ENCODE results near the gene PDE4D. TPM values are rescaled to one million over a fixed set of nuclear protein-coding genes. Genes with fewer than 3 reads are reported as not detected.

PDE4D gene
- total RNA-seq, 1 experiment from 2014 or later, result 2.1 TPM

DNA sequence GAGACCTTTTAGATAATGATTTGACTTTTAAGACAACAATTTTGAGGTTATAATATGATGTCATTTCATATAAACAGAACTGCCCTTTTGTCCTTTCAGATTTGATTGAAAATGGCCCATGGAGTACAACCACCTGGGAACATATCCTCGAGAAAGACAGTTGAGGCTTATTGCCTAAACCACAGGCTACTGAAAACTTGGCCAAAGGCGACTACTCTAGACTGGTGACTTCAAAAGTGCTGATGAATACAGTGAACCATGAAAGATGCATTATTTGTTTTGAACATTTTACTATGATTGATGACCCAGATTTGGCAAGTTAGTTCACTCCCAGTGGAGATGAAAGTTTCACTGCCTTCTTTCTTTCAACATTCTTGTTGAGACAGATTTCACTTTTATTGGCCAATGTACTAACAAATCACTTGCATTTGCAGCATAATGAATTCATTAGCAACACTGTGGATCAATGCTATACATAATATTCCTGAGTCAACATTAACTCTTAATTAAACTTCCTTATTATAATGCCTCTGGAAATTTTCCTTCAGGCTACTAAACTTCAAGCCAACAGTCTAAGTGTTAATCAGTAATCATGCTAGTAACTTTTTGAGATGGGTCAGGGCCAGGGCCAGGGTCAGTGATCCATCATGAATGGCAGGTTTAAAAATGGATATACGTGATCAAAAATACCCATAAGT, 830.4 kb downstream of the PDE4D start:
- no peak overlapping the region for H3K27ac ChIP-seq (ENCODE audit: insufficient read length, low read depth, low read length)
- Mint-ChIP-seq H3K36me3 (ENCODE audit: insufficient read depth in 1 of 3, low read depth in 3 of 3) (no peaks in the 10 kb centered on the region), H3K27ac (no peak overlapping the region), H3K4me1 (peaks cover 4 to 5% of the 10 kb centered on the region in 2 experiments; a peak in 3 of 4 replicates), H3K27me3 (ENCODE audit: low read depth) (no peaks in the 10 kb centered on the region; the same call in none of the 2 replicates), H3K9me3 (no peaks in the 10 kb centered on the region), H3K4me3 (no peak overlapping the region)
- H3K23ac ChIP-seq (ENCODE audit: insufficient read length, low read depth, low read length), result no peak overlapping the region
- H4K91ac ChIP-seq (ENCODE audit: insufficient read length, low read depth, low read length), result no peak overlapping the region
- H2BK5ac ChIP-seq (ENCODE audit: insufficient read length, low read length), result no peak overlapping the region
- TF ChIP-seq, protein P1, sequence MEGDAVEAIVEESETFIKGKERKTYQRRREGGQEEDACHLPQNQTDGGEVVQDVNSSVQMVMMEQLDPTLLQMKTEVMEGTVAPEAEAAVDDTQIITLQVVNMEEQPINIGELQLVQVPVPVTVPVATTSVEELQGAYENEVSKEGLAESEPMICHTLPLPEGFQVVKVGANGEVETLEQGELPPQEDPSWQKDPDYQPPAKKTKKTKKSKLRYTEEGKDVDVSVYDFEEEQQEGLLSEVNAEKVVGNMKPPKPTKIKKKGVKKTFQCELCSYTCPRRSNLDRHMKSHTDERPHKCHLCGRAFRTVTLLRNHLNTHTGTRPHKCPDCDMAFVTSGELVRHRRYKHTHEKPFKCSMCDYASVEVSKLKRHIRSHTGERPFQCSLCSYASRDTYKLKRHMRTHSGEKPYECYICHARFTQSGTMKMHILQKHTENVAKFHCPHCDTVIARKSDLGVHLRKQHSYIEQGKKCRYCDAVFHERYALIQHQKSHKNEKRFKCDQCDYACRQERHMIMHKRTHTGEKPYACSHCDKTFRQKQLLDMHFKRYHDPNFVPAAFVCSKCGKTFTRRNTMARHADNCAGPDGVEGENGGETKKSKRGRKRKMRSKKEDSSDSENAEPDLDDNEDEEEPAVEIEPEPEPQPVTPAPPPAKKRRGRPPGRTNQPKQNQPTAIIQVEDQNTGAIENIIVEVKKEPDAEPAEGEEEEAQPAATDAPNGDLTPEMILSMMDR (conservative IDR thresholded peaks at IDR 0.05), result no peak
- H2AK5ac ChIP-seq (ENCODE audit: insufficient read length, low read length), result no peak overlapping the region
- no peak overlapping the region for H3K4me2 ChIP-seq (ENCODE audit: insufficient read depth, insufficient read length, low read length)
- H3K14ac ChIP-seq (ENCODE audit: insufficient read depth, low read length), result no peak overlapping the region
- H3K79me2 ChIP-seq (ENCODE audit: insufficient read depth, low read length), result no peaks in the 10 kb centered on the region
- no peaks in the 10 kb centered on the region for H3K23me2 ChIP-seq (ENCODE audit: insufficient read length, low read depth, low read length, poor library complexity, severe bottlenecking)
- H2AFZ ChIP-seq (ENCODE audit: low read length), result no peak overlapping the region
- no CpG with 5 or more reads among the region's 3 CpGs for WGBS (ENCODE audit: extremely low coverage, insufficient read length, low lambda C conversion rate)
- H3K27me3 ChIP-seq (ENCODE audit: insufficient read depth, low read length), result no peaks in the 10 kb centered on the region
- no peak overlapping the region for H2BK120ac ChIP-seq (ENCODE audit: low read depth, low read length, poor library complexity, severe bottlenecking)
- no peak overlapping the region for H3T11ph ChIP-seq (ENCODE audit: low read length)
- H4K8ac ChIP-seq (replicated peaks; ENCODE audit: insufficient read length, low read depth, low read length), result no peak overlapping the region
- no peak overlapping the region for H2BK15ac ChIP-seq (ENCODE audit: low read depth, low read length)
- H2BK20ac ChIP-seq (ENCODE audit: low read depth, low read length, poor library complexity, severe bottlenecking), result no peak overlapping the region
- no peak overlapping the region for H2BK12ac ChIP-seq (ENCODE audit: insufficient read length, low read depth, low read length)
- no peak overlapping the region for H3K4ac ChIP-seq (ENCODE audit: low read depth, low read length)
- H4K5ac ChIP-seq (ENCODE audit: insufficient read length, low read depth, low read length), result no peak overlapping the region
- no peak overlapping the region for H3K18ac ChIP-seq (ENCODE audit: insufficient read length, low read depth, low read length)
- no peaks in the 10 kb centered on the region for H4K20me1 ChIP-seq (ENCODE audit: control insufficient read depth, insufficient read depth, insufficient read length)
- H3K4me1 ChIP-seq (ENCODE audit: insufficient read depth, low read length), result no peaks in the 10 kb centered on the region
- H3K56ac ChIP-seq (ENCODE audit: insufficient read length, low read depth, low read length), result no peak overlapping the region
- no peak for DNase-seq
- no peaks in the 10 kb centered on the region for H3K79me1 ChIP-seq (ENCODE audit: insufficient read depth, low read depth, low read length, poor library complexity, severe bottlenecking)
- H3K9me3 ChIP-seq (ENCODE audit: control insufficient read depth, low read depth, low read length), result no peaks in the 10 kb centered on the region
- H3K9ac ChIP-seq (ENCODE audit: extremely low read depth, insufficient read length, low read length), result no peak overlapping the region
